Mucosa of descending colon (tissue), 3 donors: Measurements from ENCODE around the gene MBD3L2. TPM values are rescaled to one million over a fixed set of nuclear protein-coding genes. Genes with fewer than 3 reads are reported as not detected.

ENCODE experiments used
- ATAC-seq: fragments of 200-7000 bp; cut with Tn5 transposase; one replicate; pipeline ENCODE4 v1.9.1; 2020; ENCODE audit warnings: mild to moderate bottlenecking, moderate library complexity
- DNase-seq, 3 donors: peaks; one replicate each; pipeline ENCODE4 v3.0.0-alpha.2; 2020
- H3K36me3 ChIP-seq: fragments of 200-600 bp; one replicate; pipeline ENCODE4 v1.8.0; 2021; ENCODE audit warnings: low read depth, mild to moderate bottlenecking
- H3K4me1 ChIP-seq: fragments of 200-600 bp; one replicate; pipeline ENCODE4 v1.8.0; 2021; ENCODE audit warnings: low read depth, mild to moderate bottlenecking
- H3K4me3 ChIP-seq: fragments of 200-600 bp; one replicate; pipeline ENCODE4 v1.8.0; 2021; ENCODE audit warnings: mild to moderate bottlenecking
- H3K9me3 ChIP-seq: fragments of 200-600 bp; one replicate; pipeline ENCODE4 v1.8.0; 2021; ENCODE audit warnings: mild to moderate bottlenecking
- intact Hi-C, 2 donors: fragments of 100-400 bp; cut with DNase I in 1 of 2; cut with micrococcal nuclease in 1 of 2; formaldehyde crosslinking; loops; one replicate each; pipeline versions ENCODE4 v1.11.0 to v1.11.1; 2022; cut with DNase I, micrococcal nuclease
- total RNA-seq, 3 donors: library from RNA; stranded (reverse); fragmentation: NEBNext Ultra II Directional in 2 of 3; extraction: Animal tissue kit (Norgen Biotek cat#: 25700) in 2 of 3; gene quantifications; one replicate each; pipeline versions ENCODE4 v1.2.1 to v1.2.4, GENCODE V29; 2021 to 2023
- TF ChIP-seq, protein P1 (sequence below): fragments of 200-600 bp; IDR thresholded peaks from one replicate; pipeline ENCODE4 v1.8.0; 2022; ENCODE audit warnings: antibody characterized with exemption, mild to moderate bottlenecking
- donor health status: DM: no; HTN: no; CAD: no; lungs with moderate emphysema.
- donor health status: DM: no; HTN: no; CAD: no.
- donor health status: DM: no; HTN: yes; CAD: no.

MBD3L2 gene
- total RNA-seq, 3 donors from 2014 or later = not detected

DNA sequence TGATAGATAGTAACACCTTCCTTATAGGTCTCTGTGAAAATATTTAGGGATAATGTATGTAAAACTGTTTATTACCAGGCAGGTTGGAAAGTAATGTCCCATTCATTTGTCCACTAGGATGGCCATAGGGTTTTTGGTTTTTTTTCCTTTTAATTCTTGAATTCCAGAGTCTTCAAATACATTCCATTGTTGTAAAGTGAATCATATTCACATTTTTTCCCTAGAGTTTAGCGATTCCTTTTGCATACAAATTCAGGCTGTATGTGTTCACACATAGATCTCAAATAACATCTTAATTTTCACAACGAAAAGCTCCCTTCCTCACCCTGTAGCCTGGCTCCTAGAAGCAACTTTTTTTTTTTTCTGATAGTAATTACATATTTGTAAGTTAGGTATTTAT, 18.6 kb downstream of the MBD3L2 start:
- TF ChIP-seq, protein P1, sequence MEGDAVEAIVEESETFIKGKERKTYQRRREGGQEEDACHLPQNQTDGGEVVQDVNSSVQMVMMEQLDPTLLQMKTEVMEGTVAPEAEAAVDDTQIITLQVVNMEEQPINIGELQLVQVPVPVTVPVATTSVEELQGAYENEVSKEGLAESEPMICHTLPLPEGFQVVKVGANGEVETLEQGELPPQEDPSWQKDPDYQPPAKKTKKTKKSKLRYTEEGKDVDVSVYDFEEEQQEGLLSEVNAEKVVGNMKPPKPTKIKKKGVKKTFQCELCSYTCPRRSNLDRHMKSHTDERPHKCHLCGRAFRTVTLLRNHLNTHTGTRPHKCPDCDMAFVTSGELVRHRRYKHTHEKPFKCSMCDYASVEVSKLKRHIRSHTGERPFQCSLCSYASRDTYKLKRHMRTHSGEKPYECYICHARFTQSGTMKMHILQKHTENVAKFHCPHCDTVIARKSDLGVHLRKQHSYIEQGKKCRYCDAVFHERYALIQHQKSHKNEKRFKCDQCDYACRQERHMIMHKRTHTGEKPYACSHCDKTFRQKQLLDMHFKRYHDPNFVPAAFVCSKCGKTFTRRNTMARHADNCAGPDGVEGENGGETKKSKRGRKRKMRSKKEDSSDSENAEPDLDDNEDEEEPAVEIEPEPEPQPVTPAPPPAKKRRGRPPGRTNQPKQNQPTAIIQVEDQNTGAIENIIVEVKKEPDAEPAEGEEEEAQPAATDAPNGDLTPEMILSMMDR = no peak
- Histone ChIP-seq H3K9me3 (no peaks in the 10 kb centered on the region), H3K4me3 (no peak overlapping the region), H3K36me3 (peaks cover 2% of the 10 kb centered on the region), H3K4me1 (peaks cover 5% of the 10 kb centered on the region)
- intact Hi-C loops = no loop called here
- DNase-seq (no peak), ATAC-seq (no peak)

DNA sequence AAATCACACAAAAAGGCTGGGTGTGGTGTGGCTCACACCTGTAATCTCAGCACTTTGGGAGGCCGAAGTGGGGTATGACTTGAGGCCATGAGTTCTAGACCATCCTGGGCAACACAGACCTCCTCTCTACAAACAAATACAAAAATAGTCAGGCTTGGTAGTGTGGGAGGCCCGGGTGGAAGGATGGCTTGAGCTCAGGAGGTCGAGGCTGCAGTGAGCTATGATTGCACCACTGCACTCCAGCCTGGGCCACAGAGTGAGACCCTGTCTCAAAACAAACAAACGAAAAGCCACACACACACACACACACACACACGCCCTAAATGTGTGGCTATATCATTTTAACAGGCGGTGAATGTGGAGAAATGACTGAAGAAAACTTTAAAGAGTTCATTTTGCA, 19.5 kb downstream of the MBD3L2 start:
- H3K4me1 ChIP-seq = peaks cover 5% of the 10 kb centered on the region
- no peaks in the 10 kb centered on the region for H3K9me3 ChIP-seq
- intact Hi-C loops = no loop called here
- H3K36me3 ChIP-seq = peaks cover 5% of the 10 kb centered on the region
- H3K4me3 ChIP-seq = no peak overlapping the region
- TF ChIP-seq, protein P1 = no peak
- peak in 2 of 3 donors; percentile 6 to 34 for DNase-seq
- ATAC-seq = no peak

DNA sequence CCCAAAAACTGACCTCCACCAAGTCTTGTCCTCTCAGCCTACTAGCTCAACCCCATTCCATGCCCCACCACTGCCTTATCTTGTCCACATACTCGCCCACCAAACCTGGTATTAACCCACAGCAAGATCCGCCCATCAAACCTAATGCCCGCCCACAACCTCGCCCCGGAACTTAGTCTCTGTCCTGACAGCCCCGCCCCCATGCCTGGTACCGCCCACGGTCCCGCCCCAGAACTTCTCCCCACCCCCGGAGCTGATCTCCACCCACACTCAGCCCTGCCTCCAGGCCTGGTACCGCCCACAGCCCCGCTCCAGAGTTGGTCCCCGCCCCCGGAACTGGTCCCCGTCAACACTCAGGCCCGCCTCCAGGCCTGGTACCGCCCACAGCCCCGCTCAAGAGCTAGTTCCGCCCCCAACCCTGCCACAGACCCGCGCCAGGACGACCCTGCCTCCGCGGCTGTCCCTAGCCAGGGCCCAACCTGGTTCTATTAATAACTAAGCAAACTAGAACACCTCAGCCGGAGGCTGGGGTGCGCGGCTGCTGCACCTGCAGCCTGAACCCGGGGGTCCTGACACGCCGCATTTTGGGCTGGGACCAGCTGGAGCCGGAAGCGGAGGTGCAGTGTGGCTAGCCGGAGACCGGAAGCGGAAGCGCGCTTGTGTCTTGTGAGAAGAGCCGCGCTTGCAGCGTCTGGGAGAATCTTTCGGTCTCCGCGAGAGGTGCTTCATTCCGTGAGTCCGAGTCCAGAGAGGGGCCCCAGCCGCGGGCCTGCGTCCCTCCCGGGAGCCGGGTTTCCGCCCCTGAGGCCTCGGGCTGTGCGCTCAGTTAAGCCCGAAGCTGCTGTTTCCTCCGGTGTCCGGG, 20.2 kb downstream of the MBD3L2 start, which contains the start of gene ZNF557:
Gene ZNF557, plus strand, starts transcription at position 662 of the 862 bp plus-strand sequence. CDS start 5,372 bp downstream, outside the sequence.
- TF ChIP-seq, protein P1 = no peak
- intact Hi-C loops = no loop called here
- Histone ChIP-seq H3K9me3 (no peaks in the 10 kb centered on the region), H3K36me3 (peaks cover 5% of the 10 kb centered on the region), H3K4me3 (peak within 1 kb of the TSS; percentile 93), H3K4me1 (peaks cover 5% of the 10 kb centered on the region)
- DNase-seq (peak; percentile 99 to 100 (median 99)), ATAC-seq (peak; percentile 99)

DNA sequence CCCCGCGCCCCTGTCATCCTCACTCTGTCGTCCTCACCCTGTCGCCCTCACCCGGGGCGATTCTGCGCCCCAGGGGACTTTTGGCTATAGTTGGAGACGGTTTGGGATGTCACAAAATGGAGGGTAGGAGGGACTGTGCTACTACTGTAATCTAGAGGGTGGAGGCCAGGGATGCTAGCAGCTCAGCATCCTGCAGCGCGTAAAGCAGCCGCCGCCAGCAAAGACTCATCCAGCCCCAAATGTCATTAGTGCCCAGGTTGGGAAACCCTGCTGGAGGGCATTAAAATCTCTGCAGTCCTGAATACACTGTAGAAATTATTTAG, 20.7 kb downstream of the MBD3L2 start:
- intact Hi-C loops = no loop called here
- peak overlapping the region; percentile 93 for H3K4me3 ChIP-seq
- peaks cover 5% of the 10 kb centered on the region for H3K4me1 ChIP-seq
- H3K9me3 ChIP-seq = no peaks in the 10 kb centered on the region
- H3K36me3 ChIP-seq = peaks cover 6% of the 10 kb centered on the region
- TF ChIP-seq, protein P1 = no peak
- no peak for DNase-seq
- ATAC-seq = peak; percentile 20

DNA sequence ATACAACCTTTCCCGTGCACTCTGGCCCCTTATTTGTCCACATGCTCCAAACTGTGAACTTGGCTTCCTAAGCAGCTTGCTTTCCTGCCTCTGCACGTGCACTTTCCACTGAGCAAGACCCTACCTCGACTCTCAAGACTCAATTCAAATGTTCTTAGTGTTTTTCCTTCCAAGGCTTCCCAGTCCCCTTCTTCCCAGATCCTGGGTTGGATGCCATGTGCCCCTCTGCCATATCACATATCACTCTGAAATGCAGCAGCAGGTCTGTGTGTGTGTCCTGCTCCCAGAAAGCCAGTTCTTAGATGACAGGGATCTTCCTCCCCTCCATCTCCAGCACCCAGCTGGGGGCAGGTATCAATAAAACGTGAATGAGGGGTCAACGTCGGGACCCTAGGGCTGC, 23.4 kb downstream of the MBD3L2 start:
- DNase-seq (no peak), ATAC-seq (no peak)
- Histone ChIP-seq H3K9me3 (peaks cover 20% of the 10 kb centered on the region), H3K36me3 (peaks cover 23% of the 10 kb centered on the region), H3K4me1 (peaks cover 5% of the 10 kb centered on the region), H3K4me3 (no peak overlapping the region)
- intact Hi-C loops = no loop called here
- TF ChIP-seq, protein P1 = no peak
